Measurements from ENCODE around the gene CCDC157.

Gene CCDC157

DNA sequence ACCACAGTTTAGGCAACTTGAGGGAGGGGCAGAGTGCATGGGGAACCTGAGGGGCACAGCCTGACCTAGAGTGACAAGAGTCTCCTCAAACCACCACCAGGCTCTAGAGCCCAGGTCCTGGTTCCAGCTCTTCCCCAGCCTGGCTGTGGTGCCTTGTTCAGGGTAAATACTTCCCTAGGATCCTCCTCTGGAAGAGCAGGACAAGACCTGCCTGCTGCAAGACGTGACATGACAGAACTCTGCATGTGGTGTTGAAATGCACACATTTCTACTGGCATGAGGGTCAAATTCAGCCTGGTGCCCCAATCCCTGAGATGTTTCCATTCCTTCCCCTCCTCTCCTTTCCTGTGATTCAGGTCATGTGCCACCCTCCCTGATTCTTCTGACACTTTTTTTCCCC lies 43.4 kb downstream of the CCDC157 start:
- TF ChIP-seq SIN3A (IDR thresholded peaks at IDR 0.05; ENCODE audit: borderline replicate concordance, insufficient read depth, low read length) (no peak), POLR2AphosphoS5 (IDR thresholded peaks at IDR 0.05; ENCODE audit: low read depth, low read length) (no peak), TAF1 (IDR thresholded peaks at IDR 0.05; ENCODE audit: borderline replicate concordance, insufficient read depth, low read length) (no peak), REST (IDR thresholded peaks at IDR 0.05; ENCODE audit: insufficient read depth in 1 of 2, low read depth in 2 of 2, low read length in 2 of 2) (no peak), FOXP2 (optimal IDR thresholded peaks at IDR 0.05; ENCODE audit: borderline replicate concordance, extremely low read depth, extremely low read length, insufficient read depth) (no peak)

GRCh38 chr22:30402028-30402765 lies 45.4 kb downstream of the CCDC157 start:
- TF ChIP-seq FOXP2 (optimal IDR thresholded peaks at IDR 0.05; ENCODE audit: borderline replicate concordance, extremely low read depth, extremely low read length, insufficient read depth): no peak
- no peak for TF ChIP-seq REST (IDR thresholded peaks at IDR 0.05; ENCODE audit: insufficient read depth in 1 of 2, low read depth in 2 of 2, low read length in 2 of 2)
- TF ChIP-seq TAF1 (IDR thresholded peaks at IDR 0.05; ENCODE audit: borderline replicate concordance, insufficient read depth, low read length): no peak
- TF ChIP-seq SIN3A (IDR thresholded peaks at IDR 0.05; ENCODE audit: borderline replicate concordance, insufficient read depth, low read length): no peak
- no peak for TF ChIP-seq POLR2AphosphoS5 (IDR thresholded peaks at IDR 0.05; ENCODE audit: low read depth, low read length)

DNA sequence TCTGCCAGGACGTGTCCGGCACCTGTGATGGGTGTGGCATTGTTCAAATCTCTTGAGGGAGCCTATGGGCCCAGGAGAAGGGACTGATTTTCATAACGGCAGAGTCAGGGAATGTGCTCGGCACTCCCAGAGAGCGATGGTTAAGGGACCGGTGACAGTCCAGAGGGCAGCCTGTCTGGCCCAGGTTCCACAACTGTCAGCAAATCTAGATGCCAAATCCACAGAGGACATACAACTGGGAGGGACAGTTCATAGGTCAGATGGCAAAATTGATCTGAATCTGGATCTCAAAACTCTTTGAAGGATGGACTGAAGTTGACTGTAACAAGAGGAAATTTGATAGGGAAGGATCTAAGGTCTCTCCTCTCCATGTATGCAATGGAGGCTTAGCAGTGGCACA lies 47.5 kb downstream of the CCDC157 start:
- no peak for TF ChIP-seq SIN3A (IDR thresholded peaks at IDR 0.05; ENCODE audit: borderline replicate concordance, insufficient read depth, low read length)
- no peak for TF ChIP-seq FOXP2 (optimal IDR thresholded peaks at IDR 0.05; ENCODE audit: borderline replicate concordance, extremely low read depth, extremely low read length, insufficient read depth)
- no peak for TF ChIP-seq TAF1 (IDR thresholded peaks at IDR 0.05; ENCODE audit: borderline replicate concordance, insufficient read depth, low read length)
- TF ChIP-seq REST (IDR thresholded peaks at IDR 0.05; ENCODE audit: insufficient read depth in 1 of 2, low read depth in 2 of 2, low read length in 2 of 2): no peak
- no peak for TF ChIP-seq POLR2AphosphoS5 (IDR thresholded peaks at IDR 0.05; ENCODE audit: low read depth, low read length)

GRCh38 chr22:30405731-30406130 lies 48.9 kb downstream of the CCDC157 start:
- no peak for TF ChIP-seq FOXP2 (optimal IDR thresholded peaks at IDR 0.05; ENCODE audit: borderline replicate concordance, extremely low read depth, extremely low read length, insufficient read depth)
- no peak for TF ChIP-seq POLR2AphosphoS5 (IDR thresholded peaks at IDR 0.05; ENCODE audit: low read depth, low read length)
- TF ChIP-seq REST (IDR thresholded peaks at IDR 0.05; ENCODE audit: insufficient read depth in 1 of 2, low read depth in 2 of 2, low read length in 2 of 2): no peak
- TF ChIP-seq TAF1 (IDR thresholded peaks at IDR 0.05; ENCODE audit: borderline replicate concordance, insufficient read depth, low read length): no peak
- no peak for TF ChIP-seq SIN3A (IDR thresholded peaks at IDR 0.05; ENCODE audit: borderline replicate concordance, insufficient read depth, low read length)

Measured in PFSK-1 (cell line).